Left lung (tissue), 10 donors: Measurements from ENCODE around the gene SLC12A7. TPM values are rescaled to one million over a fixed set of nuclear protein-coding genes. Genes with fewer than 3 reads are reported as not detected.
A peak's percentile ranks its signal among the peaks of the same experiment; 100 is the strongest.
"Not testable (repeated sequence)": the region's sequence is repeated elsewhere in the genome, so short reads cannot be mapped to it uniquely, and the experiment has no call there.

Experiments
- ATAC-seq: fragments of 200-7000 bp; cut with Tn5 transposase; one replicate; pipeline ENCODE4 v1.9.1; 2020; ENCODE audit warnings: moderate library complexity
- DNase-seq, 4 donors: peaks; one replicate each; pipeline ENCODE4 v3.0.0-alpha.2; 2013 to 2020
- H3K27ac ChIP-seq, 2 donors: fragments of 200-600 bp; sonication (generic) in 1 of 2; one replicate each; pipeline versions ENCODE4 v1.5.0 to v1.8.0; 2020 to 2021
- H3K27me3 ChIP-seq, 2 donors: fragments of 200-600 bp; sonication (generic) in 1 of 2; one replicate each; pipeline versions ENCODE4 v1.5.0 to v1.8.0; 2020 to 2021
- H3K36me3 ChIP-seq, 2 donors: fragments of 200-600 bp; sonication (generic) in 1 of 2; one replicate each; pipeline versions ENCODE4 v1.5.0 to v1.8.0; 2020 to 2021
- H3K4me1 ChIP-seq, 2 donors: fragments of 200-600 bp; one replicate each; pipeline ENCODE4 v1.8.0; 2021
- H3K4me3 ChIP-seq, 2 donors: fragments of 200-600 bp; sonication (generic) in 1 of 2; one replicate each; pipeline versions ENCODE4 v1.5.0 to v1.8.0; 2020 to 2021; ENCODE audit warnings: mild to moderate bottlenecking in 1 of 2
- H3K9me3 ChIP-seq, 2 donors: fragments of 200-600 bp; sonication (generic) in 1 of 2; one replicate each; pipeline versions ENCODE4 v1.5.0 to v1.8.0; 2020 to 2021
- intact Hi-C, 2 donors: fragments of 100-400 bp; cut with DNase I; formaldehyde crosslinking; loops; one replicate each; pipeline versions ENCODE4 v1.11.2 to v1.14.2; 2022
- polyA plus RNA-seq, 6 donors: library from polyadenylated mRNA; unstranded; fragments of 120-200 nt; gene quantifications; one replicate each; pipeline ENCODE4 v1.2.1, GENCODE V29; 2013; ENCODE audit not compliant: insufficient read length in 6 of 6
- total RNA-seq, 2 donors: library from RNA; stranded (reverse); fragmentation: NEBNext Ultra II Directional; extraction: Animal tissue kit (Norgen Biotek cat#: 25700); gene quantifications; one replicate each; pipeline ENCODE4 v1.2.1, GENCODE V29; 2021
- TF ChIP-seq, protein P1 (sequence below), 2 donors: fragments of 200-600 bp; sonication (generic) in 1 of 2; IDR thresholded peaks; one replicate each; pipeline versions ENCODE4 v1.5.0 to v1.8.0; 2021; ENCODE audit warnings: antibody characterized with exemption in 2 of 2
- donor health status: DM: no; HTN: yes; CAD: no.
- donor health status: DM: no; HTN: no; CAD: no.

The SLC12A7 gene
- total and polyA plus RNA-seq, 8 donors, result 28.1 to 45.0 (median 32.3) TPM

GRCh38 chr5:1062761-1063568, 48.9 kb downstream of the SLC12A7 start:
- intact Hi-C loops, result no loop called here
- no peak overlapping the region for H3K4me3 ChIP-seq
- ATAC-seq (no peak), DNase-seq (peak in 1 of 4 donors; percentile 70)
- H3K27me3 ChIP-seq, result no peaks in the 10 kb centered on the region
- TF ChIP-seq, protein P1, sequence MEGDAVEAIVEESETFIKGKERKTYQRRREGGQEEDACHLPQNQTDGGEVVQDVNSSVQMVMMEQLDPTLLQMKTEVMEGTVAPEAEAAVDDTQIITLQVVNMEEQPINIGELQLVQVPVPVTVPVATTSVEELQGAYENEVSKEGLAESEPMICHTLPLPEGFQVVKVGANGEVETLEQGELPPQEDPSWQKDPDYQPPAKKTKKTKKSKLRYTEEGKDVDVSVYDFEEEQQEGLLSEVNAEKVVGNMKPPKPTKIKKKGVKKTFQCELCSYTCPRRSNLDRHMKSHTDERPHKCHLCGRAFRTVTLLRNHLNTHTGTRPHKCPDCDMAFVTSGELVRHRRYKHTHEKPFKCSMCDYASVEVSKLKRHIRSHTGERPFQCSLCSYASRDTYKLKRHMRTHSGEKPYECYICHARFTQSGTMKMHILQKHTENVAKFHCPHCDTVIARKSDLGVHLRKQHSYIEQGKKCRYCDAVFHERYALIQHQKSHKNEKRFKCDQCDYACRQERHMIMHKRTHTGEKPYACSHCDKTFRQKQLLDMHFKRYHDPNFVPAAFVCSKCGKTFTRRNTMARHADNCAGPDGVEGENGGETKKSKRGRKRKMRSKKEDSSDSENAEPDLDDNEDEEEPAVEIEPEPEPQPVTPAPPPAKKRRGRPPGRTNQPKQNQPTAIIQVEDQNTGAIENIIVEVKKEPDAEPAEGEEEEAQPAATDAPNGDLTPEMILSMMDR (IDR thresholded peaks at IDR 0.05), result no peak
- no peak overlapping the region for H3K27ac ChIP-seq
- H3K9me3 ChIP-seq, result no peaks in the 10 kb centered on the region
- peaks cover 0 to 87% of the 10 kb centered on the region in 2 donors for H3K36me3 ChIP-seq
- no peaks in the 10 kb centered on the region for H3K4me1 ChIP-seq

- no peak for ATAC-seq
- no peaks in the 10 kb centered on the region for H3K27me3 ChIP-seq
- no peaks in the 10 kb centered on the region for H3K4me1 ChIP-seq
- no peak overlapping the region for H3K4me3 ChIP-seq
- DNase-seq, result peak in 1 of 4 donors; percentile 57
- no peaks in the 10 kb centered on the region for H3K9me3 ChIP-seq
- no peak overlapping the region for H3K27ac ChIP-seq
- peaks cover 0 to 87% of the 10 kb centered on the region in 2 donors for H3K36me3 ChIP-seq
- intact Hi-C loops, result no loop called here
- TF ChIP-seq, protein P1 (IDR thresholded peaks at IDR 0.05), result no peak
Observed at GRCh38 chr5:1061916-1062315, 49.9 kb downstream of the SLC12A7 start.

DNA sequence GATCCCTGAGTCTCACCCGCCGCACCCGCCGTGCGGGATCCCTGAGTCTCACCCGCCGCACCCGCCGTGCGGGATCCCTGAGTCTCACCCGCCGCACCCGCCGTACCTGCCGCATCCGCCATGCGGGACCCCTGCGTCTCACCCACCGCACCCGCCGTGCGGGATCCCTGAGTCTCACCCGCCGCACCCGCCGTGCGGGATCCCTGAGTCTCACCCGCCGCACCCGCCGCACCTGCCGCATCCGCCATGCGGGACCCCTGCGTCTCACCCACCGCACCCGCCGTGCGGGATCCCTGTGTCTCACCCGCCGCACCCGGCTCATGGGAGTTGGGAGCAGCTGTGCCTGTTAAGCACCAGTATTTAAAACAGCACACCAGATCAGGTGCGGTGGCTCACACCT, 50.6 kb downstream of the SLC12A7 start:
- H3K4me3 ChIP-seq, H3K27me3 ChIP-seq, H3K4me1 ChIP-seq, ATAC-seq, H3K9me3 ChIP-seq, H3K27ac ChIP-seq, intact Hi-C loops: not testable (repeated sequence)
- peaks cover 0 to 87% of the 10 kb centered on the region in 2 donors for H3K36me3 ChIP-seq
- peak in 1 of 4 donors; percentile 58 for DNase-seq

- H3K36me3 ChIP-seq, result peaks cover 0 to 88% of the 10 kb centered on the region in 2 donors
- H3K4me3 ChIP-seq, result no peak overlapping the region
- no peaks in the 10 kb centered on the region for H3K4me1 ChIP-seq
- no peak overlapping the region for H3K27ac ChIP-seq
- ATAC-seq (no peak), DNase-seq (peak in 1 of 4 donors; percentile 79)
- intact Hi-C loops, result no loop called here
- TF ChIP-seq, protein P1 (IDR thresholded peaks at IDR 0.05), result no peak
- no peaks in the 10 kb centered on the region for H3K9me3 ChIP-seq
- no peaks in the 10 kb centered on the region for H3K27me3 ChIP-seq
Observed at GRCh38 chr5:1060535-1060981, 51.3 kb downstream of the SLC12A7 start.

- no peak overlapping the region for H3K27ac ChIP-seq
- H3K4me3 ChIP-seq, result no peak overlapping the region
- peak in 1 of 4 donors; percentile 59 for DNase-seq
- intact Hi-C loops, result no loop called here
- H3K9me3 ChIP-seq, result no peaks in the 10 kb centered on the region
- H3K4me1 ChIP-seq, result no peaks in the 10 kb centered on the region
- no peak for ATAC-seq
- TF ChIP-seq, protein P1 (IDR thresholded peaks at IDR 0.05), result no peak
- H3K36me3 ChIP-seq, result peaks cover 0 to 89% of the 10 kb centered on the region in 2 donors
- H3K27me3 ChIP-seq, result no peaks in the 10 kb centered on the region
Observed at GRCh38 chr5:1059884-1060263, 52.0 kb downstream of the SLC12A7 start.
